GM18867 (cell line): ENCODE results near the gene ALG2.
"Not testable (repeated sequence)": the region's sequence is repeated elsewhere in the genome, so short reads cannot be mapped to it uniquely, and the experiment has no call there.

Source experiments
- ATAC-seq: cut with Tn5 transposase; IDR thresholded peaks from one replicate; pipeline ENCODE4 v1.9.1; 2021; ENCODE audit warnings: mild to moderate bottlenecking, moderate library complexity; ENCODE audit not compliant: unreplicated experiment

The ALG2 gene

DNA sequence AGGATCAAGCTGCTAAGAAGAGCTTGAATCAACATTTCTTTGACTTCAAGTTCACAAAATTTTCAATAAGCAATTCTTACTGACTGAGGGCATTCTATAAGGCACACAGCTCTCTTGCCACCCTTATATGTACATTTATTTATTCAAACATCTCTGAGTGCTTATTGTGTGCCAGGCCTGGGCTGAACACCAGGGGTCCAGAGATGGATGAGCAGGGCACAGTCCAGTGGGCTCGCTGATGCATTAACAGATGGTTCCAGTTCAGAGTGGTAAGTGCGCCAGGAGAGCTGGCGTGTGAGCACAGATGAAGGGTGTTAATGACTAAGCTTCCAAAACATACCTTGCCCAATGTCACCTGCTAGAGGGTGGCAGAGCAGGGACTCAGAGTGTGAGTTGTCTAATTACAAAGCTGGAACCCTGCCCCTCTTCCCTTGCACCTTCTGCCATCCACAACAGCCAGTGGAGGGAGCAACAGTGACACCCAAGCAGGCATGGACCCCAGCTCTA, 24.6 kb downstream of the ALG2 start:
- no peak for ATAC-seq

DNA sequence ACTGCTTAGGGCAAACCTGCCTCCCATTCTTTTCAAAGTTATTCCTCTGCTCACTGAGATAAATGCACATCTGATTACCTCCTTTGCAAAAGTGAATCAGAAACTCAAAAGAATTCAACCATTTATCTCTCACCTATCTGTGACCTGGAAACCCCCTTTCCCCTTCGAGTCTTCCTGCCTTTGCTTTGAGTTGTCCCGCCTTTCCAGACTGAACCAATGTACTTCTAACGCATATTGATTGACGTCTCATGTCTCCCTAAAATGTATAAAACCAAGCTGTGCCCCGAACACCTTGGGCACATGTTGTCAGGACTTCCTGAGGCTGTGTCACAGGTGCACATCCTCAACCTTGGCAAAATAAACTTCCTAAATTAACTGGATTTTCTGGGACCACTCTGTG, 25.3 kb downstream of the ALG2 start:
- not testable (repeated sequence) for ATAC-seq

DNA sequence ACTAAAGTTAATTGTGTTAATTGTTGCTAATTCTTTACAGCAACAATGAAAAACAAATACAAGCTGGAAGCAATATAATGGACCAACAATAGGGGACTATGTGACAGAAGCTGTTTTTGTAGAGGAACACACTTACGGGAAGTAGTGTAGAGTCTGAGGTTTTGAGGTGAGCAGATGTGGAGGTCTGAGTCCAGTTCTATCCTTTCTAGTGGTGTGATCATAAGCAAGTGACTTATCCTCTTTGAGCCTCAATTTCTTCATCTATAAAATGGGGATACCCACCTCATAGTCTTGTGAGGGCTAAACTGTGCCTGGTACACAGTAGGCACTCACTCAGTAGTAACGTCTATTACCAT, 28.3 kb downstream of the ALG2 start:
- ATAC-seq = no peak

DNA sequence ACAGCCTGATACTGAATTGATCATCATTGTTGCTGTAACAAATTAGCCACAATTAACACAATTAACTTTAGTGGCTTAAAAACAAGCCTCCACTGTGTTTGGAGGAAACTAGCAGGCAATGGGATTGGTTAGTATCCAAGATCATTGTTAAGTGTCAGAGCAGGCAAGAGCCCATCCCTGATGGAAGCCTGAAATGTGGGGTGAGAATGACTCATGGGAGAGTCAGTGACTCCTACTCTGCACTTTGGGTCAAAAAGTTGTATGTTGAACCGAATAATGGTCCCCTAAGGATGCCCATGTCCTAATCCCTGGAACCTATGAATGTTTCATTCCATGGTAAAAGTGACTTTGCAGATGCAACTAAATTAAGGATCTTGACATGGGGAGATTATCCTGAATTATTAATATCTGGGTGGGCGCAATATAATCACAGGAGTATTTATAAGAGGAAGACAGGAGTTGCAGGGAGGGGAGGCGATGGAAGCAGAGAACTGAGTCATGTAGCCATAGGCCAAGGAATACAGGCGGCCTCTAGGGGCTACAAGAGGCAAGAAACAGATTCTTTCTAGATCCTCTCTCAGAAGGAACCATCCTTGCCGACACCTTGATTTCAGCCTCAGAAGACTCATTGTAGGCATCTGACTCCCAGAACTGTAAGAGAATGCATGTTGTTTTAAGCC, 28.8 kb downstream of the ALG2 start:
- ATAC-seq = no peak

DNA sequence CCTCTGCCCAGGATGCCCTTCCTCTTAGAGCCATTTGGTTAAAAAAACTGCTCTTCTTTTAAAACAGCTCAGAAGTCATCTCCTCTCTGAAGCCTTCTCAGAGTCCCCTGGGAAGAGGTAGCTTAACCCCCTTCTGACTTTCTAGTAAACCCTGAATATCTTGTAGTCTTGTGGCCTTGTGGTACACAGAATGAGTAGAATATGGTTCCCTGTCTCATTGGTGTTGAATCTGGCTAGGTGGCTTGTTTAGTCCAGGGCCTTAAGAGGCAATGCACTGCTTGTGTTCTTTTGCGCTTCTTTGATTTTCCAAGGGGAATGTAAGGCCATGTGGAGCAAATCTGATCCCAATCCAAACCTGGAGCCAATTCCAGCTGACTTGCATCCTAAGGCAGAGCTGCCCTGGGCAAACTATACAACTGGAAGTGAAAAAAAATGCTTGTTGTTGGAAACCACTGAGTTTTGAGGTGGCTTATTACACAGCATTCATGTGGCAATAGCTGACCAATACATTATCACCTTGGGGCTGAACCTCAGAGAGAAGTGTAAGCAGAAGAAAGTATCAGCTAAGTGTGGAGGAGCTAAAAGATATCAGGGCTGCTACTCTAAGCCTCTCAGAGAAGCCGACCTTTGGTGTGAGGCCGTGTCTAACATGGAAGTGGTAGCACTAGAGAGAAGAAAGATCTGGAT, 31.0 kb downstream of the ALG2 start:
- no peak for ATAC-seq

DNA sequence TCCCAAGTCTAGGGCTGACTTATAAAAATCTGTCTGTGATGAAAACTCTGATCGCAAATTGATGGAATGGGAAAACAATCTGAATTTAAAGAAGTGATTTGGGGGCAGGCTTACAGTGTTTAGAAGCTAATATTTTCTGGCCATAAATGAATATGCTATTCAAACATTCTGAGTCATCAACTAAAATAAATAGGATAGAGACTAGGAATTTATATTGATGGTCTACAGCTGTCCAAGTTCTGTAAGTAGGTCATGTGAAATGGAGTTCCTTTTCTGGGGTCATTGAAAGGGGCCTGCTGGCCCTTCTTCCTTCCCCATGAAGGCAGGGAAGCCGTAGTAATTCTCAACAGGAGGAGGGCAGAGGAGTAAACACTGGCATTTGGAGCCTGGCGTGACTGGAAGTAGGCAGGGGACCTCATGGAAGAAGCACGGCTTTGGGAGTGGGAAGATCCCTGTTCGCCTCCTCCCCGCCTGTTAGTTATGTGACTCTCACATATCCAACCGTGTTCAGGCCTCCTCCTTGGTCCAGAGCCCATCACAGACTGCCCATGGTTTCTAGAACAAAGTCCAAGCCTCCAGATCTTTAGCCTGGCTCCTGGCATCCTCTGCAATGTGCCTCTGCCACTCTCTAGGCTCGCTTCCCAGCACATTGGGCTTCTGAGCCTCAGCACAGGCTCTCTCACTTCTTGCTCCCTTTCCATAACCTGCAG, 31.7 kb downstream of the ALG2 start:
- no peak for ATAC-seq

DNA sequence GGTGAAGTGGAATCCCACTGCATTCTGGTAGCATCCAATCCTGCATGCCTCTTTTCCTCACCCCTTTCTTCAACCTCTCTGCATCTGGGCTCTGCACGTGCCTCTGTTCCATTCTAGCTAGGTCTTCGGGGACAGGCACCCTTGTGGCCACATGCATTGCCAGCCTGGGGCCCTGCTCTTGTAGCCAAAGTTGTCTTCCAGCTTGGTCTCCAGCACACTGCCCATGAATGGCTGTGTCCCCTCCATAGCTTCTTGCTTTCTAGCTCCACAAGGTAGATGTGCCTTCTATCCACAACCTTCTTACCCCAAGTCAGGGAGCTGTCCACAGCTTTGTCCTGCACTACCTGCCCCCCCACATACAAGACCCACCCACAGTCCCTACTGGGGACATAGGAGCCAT, 32.6 kb downstream of the ALG2 start:
- ATAC-seq = no peak

DNA sequence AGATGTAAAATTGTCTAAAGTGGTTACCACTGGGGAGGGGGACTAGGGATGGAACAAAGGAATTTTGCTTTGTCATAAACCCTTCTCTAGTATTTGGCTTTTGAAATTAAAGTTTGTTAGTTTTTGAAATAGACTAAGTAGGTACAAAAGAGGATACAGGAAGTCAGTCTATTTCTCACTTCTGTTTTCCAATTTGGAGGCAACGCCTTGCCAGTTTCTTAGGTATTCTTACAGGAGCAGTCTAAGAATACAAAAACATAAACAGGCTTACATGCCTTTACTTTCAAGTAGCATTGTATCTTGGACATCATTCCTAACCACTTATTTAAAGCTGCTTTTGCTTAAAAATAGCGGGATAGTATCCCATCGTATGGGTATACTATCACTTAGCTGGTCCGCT, 34.4 kb downstream of the ALG2 start:
- no peak for ATAC-seq

DNA sequence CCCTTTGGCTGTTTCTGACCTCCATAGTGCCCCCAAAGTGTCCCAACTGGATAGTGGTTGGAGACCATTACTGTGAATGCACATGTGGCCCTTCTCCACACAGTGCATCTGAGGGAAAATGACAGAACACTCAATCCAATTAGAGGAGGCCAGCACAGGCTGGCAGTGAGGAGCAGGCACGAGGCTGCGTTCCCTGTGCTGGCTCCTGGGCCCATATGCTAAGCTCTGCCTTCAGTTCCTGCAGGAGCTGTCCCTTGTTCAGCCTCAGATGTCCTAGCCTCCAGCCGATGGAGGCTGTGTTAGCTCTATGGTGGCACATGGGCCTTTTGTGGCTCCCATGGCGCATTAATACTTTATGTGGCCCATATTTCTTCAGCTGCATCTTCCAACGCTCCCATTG, 35.8 kb downstream of the ALG2 start:
- ATAC-seq = no peak

DNA sequence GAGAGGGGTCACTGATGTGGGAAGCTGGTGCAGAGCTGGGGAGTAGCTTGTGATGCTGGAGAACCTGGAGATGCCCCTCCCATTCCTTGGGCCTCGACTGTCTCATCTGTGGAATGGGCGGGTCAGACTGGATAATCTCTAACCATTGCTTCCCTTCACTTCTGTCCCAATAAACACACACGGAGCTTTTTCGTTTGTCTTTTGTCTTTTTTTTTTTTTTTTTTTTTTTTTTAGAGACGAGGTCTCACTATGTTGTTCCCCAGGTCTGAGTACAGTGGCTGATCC, 36.5 kb downstream of the ALG2 start:
- no peak for ATAC-seq

DNA sequence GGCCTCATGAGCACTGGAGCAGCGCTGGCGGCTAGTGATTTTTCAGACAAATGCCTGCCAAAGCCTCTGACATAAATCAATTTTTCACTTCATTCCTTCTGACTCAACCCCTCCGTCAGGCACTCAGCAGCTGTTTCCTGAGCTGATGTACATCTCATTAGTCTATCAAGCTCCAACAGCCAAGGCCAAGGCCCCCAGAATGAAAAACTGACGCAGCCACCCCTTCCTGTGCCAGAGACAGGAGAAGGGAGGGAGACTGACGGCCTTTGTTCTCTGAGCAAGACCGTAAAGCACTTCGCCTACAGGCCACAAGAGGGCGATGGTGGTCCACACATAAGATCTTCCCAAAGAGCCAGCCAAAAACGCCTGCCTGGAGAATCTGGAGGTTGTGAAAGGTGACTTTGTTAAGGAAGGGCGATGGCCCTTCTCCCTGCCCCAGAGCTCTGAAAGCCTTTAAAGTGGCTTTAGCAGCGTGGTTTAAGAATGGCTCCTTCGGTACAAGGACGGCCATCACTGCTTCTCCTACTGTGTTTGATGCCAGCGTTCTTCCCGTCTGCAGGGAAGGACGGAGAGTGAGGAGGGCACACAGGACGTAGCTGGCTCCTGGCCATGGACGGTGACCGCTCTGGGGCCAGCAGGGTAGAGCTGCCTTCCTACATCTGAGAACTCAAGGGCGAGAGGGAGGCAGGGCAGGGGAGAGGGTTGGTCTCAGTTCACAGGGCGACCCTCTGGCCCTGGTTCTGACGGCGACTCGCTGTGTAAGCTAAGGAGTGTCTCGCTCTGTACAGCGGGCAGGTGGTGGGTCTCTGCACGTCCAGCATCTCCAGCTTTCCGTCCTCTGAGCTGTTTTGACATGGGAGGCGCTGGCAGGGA, 37.0 kb downstream of the ALG2 start:
- peak; percentile 48 for ATAC-seq

DNA sequence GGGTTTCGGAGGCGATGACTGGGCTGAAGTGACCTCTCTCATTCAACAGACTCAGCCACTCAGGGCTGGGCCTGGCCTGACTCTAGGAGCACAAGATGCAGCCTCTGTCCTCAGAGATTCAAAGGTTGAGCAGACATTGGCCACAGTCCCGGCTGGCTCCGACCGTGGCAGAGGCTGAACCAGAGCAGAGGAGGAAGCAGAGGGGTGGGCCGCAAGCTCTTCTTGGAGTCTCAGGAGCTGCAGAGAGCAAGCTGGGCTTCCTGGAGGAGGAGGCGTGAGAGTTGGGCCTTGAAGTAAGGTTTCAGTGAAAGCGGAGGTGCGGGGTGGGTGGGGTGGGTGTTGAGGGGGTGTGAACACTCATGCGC, 37.6 kb downstream of the ALG2 start:
- ATAC-seq = no peak

DNA sequence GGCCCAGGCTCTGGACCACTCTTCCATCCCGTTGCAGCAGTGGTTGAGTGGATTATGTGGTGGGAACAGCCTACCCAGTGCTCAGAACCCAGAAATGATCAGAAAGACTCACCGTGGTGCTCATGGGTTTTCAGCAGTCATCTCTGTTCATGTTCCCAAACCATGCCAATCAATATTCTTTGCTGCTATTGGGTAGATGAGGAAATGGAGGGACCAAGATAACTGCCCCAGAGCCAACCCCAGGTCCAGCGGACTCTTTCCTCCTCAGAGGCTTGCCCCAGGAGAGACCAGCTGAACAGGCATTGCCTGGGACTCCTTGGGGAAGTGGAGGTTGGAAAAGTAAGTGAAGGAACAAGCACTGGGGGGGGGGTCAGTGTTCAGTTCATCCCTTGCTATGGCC, 38.1 kb downstream of the ALG2 start:
- ATAC-seq = no peak

DNA sequence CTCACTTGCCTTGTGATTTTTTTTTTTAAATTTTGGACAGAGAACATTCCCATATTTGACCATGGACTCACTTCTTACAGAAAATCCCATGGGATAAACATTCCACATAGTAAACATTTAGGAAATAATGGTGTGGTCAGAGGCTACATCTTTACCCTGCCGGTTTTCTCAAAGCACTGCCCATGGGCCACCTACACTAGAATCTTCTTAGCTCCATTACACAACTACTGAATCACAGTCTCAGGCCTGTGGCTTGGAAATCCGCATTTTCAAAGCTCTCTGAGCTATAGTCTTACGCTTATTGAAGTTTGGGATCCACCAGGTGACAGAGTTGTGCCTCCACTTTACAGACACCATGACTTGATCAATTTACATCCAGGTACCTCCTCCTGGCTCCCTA, 39.4 kb downstream of the ALG2 start:
- no peak for ATAC-seq

DNA sequence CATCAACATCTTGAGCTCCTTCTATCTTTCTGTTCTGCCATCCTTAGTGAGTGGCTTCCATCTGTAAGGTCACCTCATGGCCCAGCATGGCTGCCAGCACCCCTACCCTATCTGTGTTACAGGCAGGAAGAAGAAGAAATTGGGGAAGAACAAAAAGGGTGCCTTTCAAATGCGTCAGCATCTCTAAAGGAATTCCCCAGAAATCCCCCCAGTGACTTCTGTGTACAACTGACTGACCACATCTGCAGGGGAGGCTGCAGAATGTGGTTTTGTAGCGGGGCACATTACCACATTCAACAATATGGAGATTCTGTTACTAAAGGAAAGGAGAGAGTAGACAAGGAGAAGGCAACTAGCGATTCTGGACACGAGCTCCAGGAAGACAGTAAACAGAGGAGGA, 40.1 kb downstream of the ALG2 start:
- ATAC-seq = peak; percentile 49

DNA sequence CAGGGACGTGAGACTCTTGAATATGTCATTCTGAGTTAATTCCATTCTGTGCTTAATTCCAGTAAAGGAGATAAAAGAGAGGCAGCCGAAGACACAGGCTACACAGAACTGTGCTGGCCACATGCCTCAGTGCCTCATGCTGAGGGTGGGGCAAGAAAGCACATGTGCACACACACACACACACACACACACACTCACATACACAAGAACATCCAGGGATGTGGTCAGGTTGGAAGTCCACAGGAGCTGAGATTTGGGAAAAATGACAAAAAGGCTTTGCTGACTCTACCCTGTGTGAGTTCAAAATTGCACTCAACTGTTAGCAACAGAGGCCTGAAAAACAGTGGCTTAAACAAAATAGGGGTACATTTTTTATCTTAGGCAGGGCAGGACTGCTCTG, 40.5 kb downstream of the ALG2 start:
- ATAC-seq = no peak

DNA sequence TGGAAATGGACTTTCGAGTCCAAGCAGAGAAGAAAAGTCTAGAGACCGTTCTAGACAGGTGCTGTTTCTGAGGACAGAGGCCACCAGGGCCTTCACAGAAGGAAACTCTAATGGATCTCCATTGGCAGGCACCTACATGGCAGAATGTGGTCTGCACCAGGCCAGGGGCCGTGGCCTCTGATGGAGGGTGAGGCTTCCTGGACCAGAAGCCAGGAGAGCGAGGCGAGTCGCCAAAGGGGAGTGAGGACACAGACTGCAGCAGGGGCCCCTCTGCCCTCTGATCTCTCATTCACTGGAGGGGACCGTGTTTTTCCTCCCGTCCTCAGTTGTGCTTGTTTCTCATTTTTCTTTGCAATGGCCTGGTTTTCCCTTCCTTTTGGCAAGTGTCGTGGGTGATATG, 41.1 kb downstream of the ALG2 start:
- no peak for ATAC-seq

DNA sequence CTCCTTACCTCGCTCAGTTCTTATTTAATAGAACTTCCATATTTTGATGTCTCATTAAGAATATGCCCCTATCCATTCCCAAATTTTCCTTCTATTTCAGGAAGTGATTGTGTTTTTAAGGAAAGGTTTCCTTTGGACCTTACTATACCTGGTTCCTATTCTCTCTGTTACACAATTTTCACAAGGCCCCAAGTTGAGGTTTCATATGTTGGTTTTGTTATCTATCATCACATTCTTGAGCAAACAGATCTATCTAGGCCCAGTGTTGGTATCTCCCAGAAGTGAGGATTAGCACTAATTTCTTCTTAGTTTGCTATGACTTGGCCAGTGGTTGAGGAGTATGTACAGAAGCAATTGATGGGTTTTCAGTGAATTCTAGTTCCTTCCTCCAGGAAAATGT, 41.5 kb downstream of the ALG2 start:
- ATAC-seq = peak; percentile 38

DNA sequence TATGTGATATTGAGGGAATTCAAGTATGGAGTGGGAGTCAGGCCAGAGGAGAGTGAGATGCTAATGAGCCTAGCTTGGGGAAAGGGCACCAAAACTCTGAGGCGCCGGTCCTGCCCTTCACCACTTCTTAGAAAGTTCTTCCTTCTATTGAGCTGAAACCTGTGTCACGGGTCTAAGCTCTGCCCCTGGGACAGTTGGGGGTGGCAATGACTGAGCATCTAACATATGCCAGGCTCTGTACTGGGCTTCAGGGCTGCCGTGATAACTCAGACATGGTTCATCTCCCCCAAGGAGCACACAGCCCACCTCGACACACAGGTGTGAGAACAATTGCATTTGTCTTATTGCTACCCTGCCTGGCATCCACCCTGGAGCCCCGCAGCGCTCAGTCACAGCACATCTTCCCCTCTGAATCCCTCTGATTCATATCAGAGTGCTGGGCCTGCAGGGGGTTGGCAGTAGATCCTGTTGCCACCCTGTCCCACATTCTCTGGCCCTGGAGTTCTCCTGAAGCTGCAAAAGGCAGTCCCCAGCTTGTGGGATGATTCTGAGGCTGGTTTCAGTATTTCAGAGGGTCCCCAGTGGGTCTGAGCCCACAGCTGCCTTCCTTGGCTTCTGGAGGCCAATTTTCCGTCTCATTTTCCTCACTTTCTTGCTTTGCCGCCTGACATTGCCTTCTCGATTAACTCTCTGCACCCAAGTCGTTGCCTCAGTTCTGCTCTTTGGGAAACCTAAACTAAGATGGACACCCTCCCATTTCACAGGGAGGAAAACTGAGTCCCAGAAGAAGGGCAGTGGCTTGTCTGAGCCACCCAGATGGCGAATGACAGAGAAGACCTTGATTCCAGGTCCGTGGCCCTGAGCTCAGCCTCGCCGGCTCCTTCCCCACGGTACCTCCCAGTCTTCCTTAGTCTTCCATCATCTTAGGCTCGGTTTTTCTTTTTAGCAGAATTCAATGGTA, 42.5 kb downstream of the ALG2 start:
- no peak for ATAC-seq

DNA sequence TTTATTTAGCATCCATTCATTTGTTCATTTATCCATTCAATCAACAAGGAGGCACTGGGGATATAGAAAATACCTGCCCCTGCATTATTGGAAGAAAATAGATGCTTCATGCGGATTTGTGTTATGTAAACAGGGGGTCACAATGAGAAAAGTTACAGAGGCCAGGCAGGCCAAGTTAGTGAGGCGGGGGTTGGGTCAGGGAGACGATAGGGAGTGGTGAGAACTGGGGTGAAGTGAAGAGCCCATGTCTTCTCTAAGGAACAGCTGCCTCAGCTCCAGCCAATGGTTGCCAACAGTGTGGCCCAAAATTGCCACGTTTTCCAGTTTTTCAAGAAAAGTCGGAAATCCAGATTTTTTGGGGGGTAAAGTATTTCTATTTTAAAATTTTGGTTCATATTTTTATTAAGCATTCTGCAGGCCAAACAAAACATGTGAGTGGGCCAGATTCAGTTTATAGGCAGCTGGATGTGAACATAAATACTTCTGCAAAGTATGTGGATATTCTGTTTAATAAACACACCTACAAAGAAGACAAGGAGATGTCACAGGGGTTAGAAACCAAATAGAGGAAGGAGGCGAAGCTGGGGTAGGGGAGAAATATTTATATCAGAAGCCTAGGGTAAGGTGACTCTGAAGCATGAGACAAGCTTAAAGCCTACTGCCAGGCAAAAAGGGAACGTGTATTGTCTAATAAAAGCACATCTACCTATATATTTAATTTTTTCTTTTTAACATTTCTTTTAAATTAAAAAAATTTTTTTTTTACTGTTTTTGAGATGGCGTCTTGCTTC, 44.0 kb downstream of the ALG2 start:
- ATAC-seq = no peak
